Vagina (tissue), 2 donors: Measurements from ENCODE around the gene KLK7.

Experiments used
- CTCF ChIP-seq, 3 experiments: fragments of 450-650 bp in 2 of 3; fragments of 200-600 bp in 1 of 3; sonication (generic) in 1 of 3; IDR thresholded peaks; one replicate each; pipeline ENCODE4 v1.5.1; 2017 to 2019; ENCODE audit warnings: antibody characterized with exemption in 3 of 3, mild to moderate bottlenecking in 2 of 3, moderate library complexity in 2 of 3
- POLR2A ChIP-seq, 2 donors: fragments of 450-650 bp; IDR thresholded peaks; one replicate each; pipeline ENCODE4 v1.6.1; 2017; ENCODE audit warnings: antibody characterized with exemption in 2 of 2, mild to moderate bottlenecking in 2 of 2, moderate library complexity in 2 of 2
- POLR2AphosphoS5 ChIP-seq, 2 donors: sonication (generic); formaldehyde crosslinking; IDR thresholded peaks; one replicate each; pipeline ENCODE4 v1.9.0; 2017; ENCODE audit warnings: antibody characterized with exemption in 2 of 2, mild to moderate bottlenecking in 2 of 2, low read depth in 1 of 2; ENCODE audit not compliant: insufficient read depth in 1 of 2

- TF ChIP-seq CTCF (IDR thresholded peaks at IDR 0.05) (no peak), POLR2AphosphoS5 (IDR thresholded peaks at IDR 0.05; ENCODE audit: insufficient read depth in 1 of 2, low read depth in 1 of 2) (no peak), POLR2A (IDR thresholded peaks at IDR 0.05) (no peak)
Observed at GRCh38 chr19:50982186-50982585, 1.5 kb downstream of the KLK7 start.
